NCI-H446 treated with DMSO at 0.1 percent for 48 hours (cell line): ENCODE measurements around the gene BIN2.
"Not testable (repeated sequence)": the region's sequence is repeated elsewhere in the genome, so short reads cannot be mapped to it uniquely, and the experiment has no call there.

Experiments
- DNase-seq: peaks from one replicate; lab custom pipeline; 2025; lab: John Stamatoyannopoulos, UW

Gene BIN2

GRCh38 chr12:51311389-51311788 lies 12.6 kb downstream of the BIN2 start:
- DNase-seq = no peak

- DNase-seq = no peak
These were observed 16.1 kb downstream of the BIN2 start for GRCh38 chr12:51307655-51308593.

GRCh38 chr12:51306507-51306906 lies 17.5 kb downstream of the BIN2 start:
- DNase-seq = no peak

GRCh38 chr12:51300768-51301167 lies 23.2 kb downstream of the BIN2 start:
- DNase-seq = not testable (repeated sequence)

- DNase-seq = no peak
These were observed 28.3 kb downstream of the BIN2 start for GRCh38 chr12:51295651-51296050.

GRCh38 chr12:51294097-51294496 lies 29.9 kb downstream of the BIN2 start:
- not testable (repeated sequence) for DNase-seq

GRCh38 chr12:51293696-51294095 lies 30.3 kb downstream of the BIN2 start:
- DNase-seq = no peak

- DNase-seq = not testable (repeated sequence)
These were observed 32.1 kb downstream of the BIN2 start for GRCh38 chr12:51291603-51292513.

- no peak for DNase-seq
These were observed 38.1 kb downstream of the BIN2 start for GRCh38 chr12:51285843-51286242.

- DNase-seq = no peak
These were observed 42.6 kb downstream of the BIN2 start for GRCh38 chr12:51281202-51281924.

GRCh38 chr12:51275088-51275487 lies 48.9 kb downstream of the BIN2 start:
- DNase-seq = no peak

GRCh38 chr12:51272810-51273209 lies 51.2 kb downstream of the BIN2 start:
- not testable (repeated sequence) for DNase-seq

GRCh38 chr12:51270951-51271518 lies 52.9 kb downstream of the BIN2 start:
- no peak for DNase-seq

- DNase-seq = no peak
These were observed 53.7 kb downstream of the BIN2 start, which contains the start of gene SMAGP for GRCh38 chr12:51270067-51270950. TSS of gene SMAGP (minus strand) at chr12:51270415. CDS start at chr12:51269278, 1,137 bp downstream.

GRCh38 chr12:51269174-51270066 lies 54.6 kb downstream of the BIN2 start:
- no peak for DNase-seq

GRCh38 chr12:51265024-51265423 lies 59.0 kb downstream of the BIN2 start:
- no peak for DNase-seq

GRCh38 chr12:51264297-51264696 lies 59.7 kb downstream of the BIN2 start:
- DNase-seq = no peak

GRCh38 chr12:51263341-51263740 lies 60.6 kb downstream of the BIN2 start:
- DNase-seq = no peak

GRCh38 chr12:51262758-51263177 lies 61.2 kb downstream of the BIN2 start:
- DNase-seq = no peak
